HCT116 (cell line): ENCODE measurements around the gene P2RX3. TPM values are rescaled to one million over a fixed set of nuclear protein-coding genes. Genes with fewer than 3 reads are reported as not detected.

Experiments used
- ATAC-seq: fragments of 200-7000 bp; cut with Tn5 transposase; 2 replicates; pipeline ENCODE4 v1.9.1; 2020; ENCODE audit warnings: mild to moderate bottlenecking, moderate library complexity
- BruUV-seq: library from RNA; stranded (reverse); fragments of 400-500 nt; replicated peaks from 2 replicates; lab custom pipeline; 2021; lab: Mats Ljungman, UMichigan
- CTCF ChIA-PET: fragments of 300-600 bp; sonication (Branson Sonifier 250); formaldehyde crosslinking; loops from one replicate; lab custom pipeline; 2021; ENCODE audit warnings: antibody characterized with exemption; lab: Charles Lee
- POLR2A ChIA-PET: fragments of 300-600, 350-600 bp; sonication (Branson Sonifier 250); formaldehyde crosslinking; loops from one replicate; lab custom pipeline; 2021; ENCODE audit warnings: antibody characterized with exemption; lab: Charles Lee
- RAD21 ChIA-PET, 2 experiments: fragments of 300-600 bp; sonication (Branson Sonifier 250); formaldehyde crosslinking; loops; one replicate each; lab custom pipeline; 2023; ENCODE audit warnings: low total read pairs in 2 of 2; ENCODE audit not compliant: uncharacterized antibody in 2 of 2, unreplicated experiment in 2 of 2, low non-redundant PET in 1 of 2; lab: Charles Lee
- DNase-seq: peaks from one replicate; pipeline ENCODE4 v3.0.0-alpha.2; 2010; ENCODE audit warnings: low read depth, low spot score
- H2AFZ ChIP-seq: fragments of 200-600 bp; shearing (Covaris generic), sonication (generic); 2 replicates; pipeline ENCODE4 v1.6.1; 2017; ENCODE audit warnings: low read depth, mixed run types, mixed read lengths, antibody characterized with exemption, low read length; ENCODE audit not compliant: poor library complexity, severe bottlenecking
- H3K27ac ChIP-seq: 2 replicates; pipeline ENCODE4 v1.5.1; 2012; ENCODE audit warnings: low read depth, low read length
- H3K27me3 ChIP-seq: fragments of 200-600 bp; sonication (generic); 2 replicates; pipeline ENCODE4 v1.6.1; 2016; ENCODE audit warnings: mixed run types, low read length, mixed read lengths; ENCODE audit not compliant: insufficient read depth
- H3K36me3 ChIP-seq, 2 experiments: fragments of 200-500 bp in 1 of 2; fragments of 200-600 bp in 1 of 2; sonication (Bioruptor generic) in 1 of 2; sonication (generic) in 1 of 2; 2 replicates each; pipeline versions ENCODE4 v1.5.1 to v1.6.1; 2014 to 2016; ENCODE audit warnings: low read length in 2 of 2, inconsistent platforms in 1 of 2, mixed read lengths in 1 of 2, mixed run types in 1 of 2; ENCODE audit not compliant: insufficient read depth in 2 of 2, control insufficient read depth in 1 of 2
- H3K4me1 ChIP-seq, 2 experiments: fragments of 200-600 bp in 1 of 2; sonication (generic) in 1 of 2; 2 replicates each; pipeline versions ENCODE4 v1.5.1 to v1.6.1; 2012 to 2017; ENCODE audit warnings: low read length in 2 of 2, inconsistent platforms in 1 of 2, mild to moderate bottlenecking in 1 of 2, mixed read lengths in 1 of 2, mixed run types in 1 of 2, moderate library complexity in 1 of 2; ENCODE audit not compliant: insufficient read depth in 2 of 2, control insufficient read depth in 1 of 2
- H3K4me2 ChIP-seq: fragments of 200-600 bp; sonication (generic); 2 replicates; pipeline ENCODE4 v1.6.1; 2017; ENCODE audit warnings: mixed run types, low read length, mixed read lengths
- H3K4me3 ChIP-seq, 2 experiments: fragments of 200-600 bp in 1 of 2; sonication (generic) in 1 of 2; replicated peaks in 1 of 2; 2 replicates each; pipeline ENCODE4 v1.5.1; 2011 to 2016; ENCODE audit warnings: low read length in 2 of 2, control low read depth in 1 of 2, low read depth in 1 of 2, mild to moderate bottlenecking in 1 of 2, mixed read lengths in 1 of 2, mixed run types in 1 of 2
- H3K79me2 ChIP-seq: fragments of 200-600 bp; sonication (generic); 2 replicates; pipeline ENCODE4 v1.6.1; 2017; ENCODE audit warnings: mild to moderate bottlenecking, mixed run types, low read length, moderate library complexity, mixed read lengths; ENCODE audit not compliant: insufficient read depth
- H3K9ac ChIP-seq: fragments of 200-600 bp; sonication (generic); 2 replicates; pipeline ENCODE4 v1.6.1; 2016; ENCODE audit warnings: low read length, mixed read lengths
- H3K9me2 ChIP-seq: fragments of 200-600 bp; sonication (generic), shearing (Covaris generic); 2 replicates; pipeline ENCODE4 v1.6.1; 2017; ENCODE audit warnings: mixed run types, mild to moderate bottlenecking, moderate library complexity; ENCODE audit not compliant: insufficient read depth
- H3K9me3 ChIP-seq, 2 experiments: fragments of 200-500 bp in 1 of 2; fragments of 200-600 bp in 1 of 2; sonication (Bioruptor generic) in 1 of 2; sonication (generic) in 1 of 2; 2 replicates each; pipeline ENCODE4 v1.6.1; 2014 to 2017; ENCODE audit warnings: low read length in 2 of 2, mixed read lengths in 2 of 2, inconsistent platforms in 1 of 2, low read depth in 1 of 2, mild to moderate bottlenecking in 1 of 2, mixed run types in 1 of 2, moderate library complexity in 1 of 2; ENCODE audit not compliant: control insufficient read depth in 1 of 2, insufficient read depth in 1 of 2
- H4K20me1 ChIP-seq: fragments of 200-600 bp; sonication (generic), shearing (Covaris generic); 2 replicates; pipeline ENCODE4 v1.6.1; 2017; ENCODE audit warnings: mixed run types, mild to moderate bottlenecking, moderate library complexity; ENCODE audit not compliant: insufficient read depth
- CBX3 ChIP-seq: IDR thresholded peaks from 2 replicates; pipeline ENCODE4 v1.6.1; 2012; ENCODE audit warnings: low read depth
- CEBPB ChIP-seq: IDR thresholded peaks from 2 replicates; pipeline ENCODE4 v1.6.1; 2012; ENCODE audit warnings: low read depth
- ELF1 ChIP-seq: IDR thresholded peaks from 2 replicates; pipeline ENCODE4 v1.6.1; 2012; ENCODE audit warnings: low read depth, borderline replicate concordance
- EZH2phosphoT487 ChIP-seq: fragments of 200-600 bp; IDR thresholded peaks from 2 replicates; pipeline ENCODE4 v1.6.1; 2018; ENCODE audit warnings: antibody characterized with exemption, borderline replicate concordance
- JUND ChIP-seq: IDR thresholded peaks from 2 replicates; pipeline ENCODE4 v1.6.1; 2012
- POLR2A ChIP-seq: IDR thresholded peaks from 2 replicates; pipeline ENCODE4 v1.7.0; 2011; ENCODE audit warnings: borderline replicate concordance; ENCODE audit not compliant: insufficient read depth, insufficient read length; ENCODE audit errors: extremely low read depth
- POLR2AphosphoS5 ChIP-seq: IDR thresholded peaks from 2 replicates; pipeline ENCODE4 v1.6.1; 2011; ENCODE audit warnings: mild to moderate bottlenecking, low read depth, low read length, moderate library complexity
- RAD21 ChIP-seq: IDR thresholded peaks from 2 replicates; pipeline ENCODE4 v1.6.1; 2012; ENCODE audit warnings: low read depth, mild to moderate bottlenecking
- SIN3A ChIP-seq: IDR thresholded peaks from 2 replicates; pipeline ENCODE4 v1.6.1; 2012; ENCODE audit warnings: low read depth
- TCF7L2 ChIP-seq: IDR thresholded peaks from 2 replicates; pipeline ENCODE4 v1.7.0; 2011; ENCODE audit warnings: borderline replicate concordance, inconsistent platforms; ENCODE audit not compliant: insufficient read depth, insufficient read length; ENCODE audit errors: extremely low read depth
- ZNF274 ChIP-seq: fragments of 200-500 bp; sonication (Bioruptor generic); IDR thresholded peaks from 2 replicates; pipeline ENCODE4 v1.6.1; 2014; ENCODE audit warnings: mild to moderate bottlenecking, low read depth, low read length, inconsistent platforms
- intact Hi-C: fragments of 100-400 bp; cut with micrococcal nuclease; formaldehyde crosslinking; loops from 2 replicates; pipeline ENCODE4 v1.10.0; 2022
- total RNA-seq: library from RNA; stranded (reverse); gene quantifications from one replicate; pipeline ENCODE4 v1.2.1, GENCODE V29; 2021; ENCODE audit not compliant: unreplicated experiment
- TF ChIP-seq, protein P1 (sequence below): IDR thresholded peaks from 2 replicates; pipeline ENCODE4 v1.6.1; 2012
- TF ChIP-seq, protein P2 (sequence below): IDR thresholded peaks from 2 replicates; pipeline ENCODE4 v1.6.1; 2012

P2RX3 gene
- total RNA-seq, 1 experiment from 2014 or later = not detected

DNA sequence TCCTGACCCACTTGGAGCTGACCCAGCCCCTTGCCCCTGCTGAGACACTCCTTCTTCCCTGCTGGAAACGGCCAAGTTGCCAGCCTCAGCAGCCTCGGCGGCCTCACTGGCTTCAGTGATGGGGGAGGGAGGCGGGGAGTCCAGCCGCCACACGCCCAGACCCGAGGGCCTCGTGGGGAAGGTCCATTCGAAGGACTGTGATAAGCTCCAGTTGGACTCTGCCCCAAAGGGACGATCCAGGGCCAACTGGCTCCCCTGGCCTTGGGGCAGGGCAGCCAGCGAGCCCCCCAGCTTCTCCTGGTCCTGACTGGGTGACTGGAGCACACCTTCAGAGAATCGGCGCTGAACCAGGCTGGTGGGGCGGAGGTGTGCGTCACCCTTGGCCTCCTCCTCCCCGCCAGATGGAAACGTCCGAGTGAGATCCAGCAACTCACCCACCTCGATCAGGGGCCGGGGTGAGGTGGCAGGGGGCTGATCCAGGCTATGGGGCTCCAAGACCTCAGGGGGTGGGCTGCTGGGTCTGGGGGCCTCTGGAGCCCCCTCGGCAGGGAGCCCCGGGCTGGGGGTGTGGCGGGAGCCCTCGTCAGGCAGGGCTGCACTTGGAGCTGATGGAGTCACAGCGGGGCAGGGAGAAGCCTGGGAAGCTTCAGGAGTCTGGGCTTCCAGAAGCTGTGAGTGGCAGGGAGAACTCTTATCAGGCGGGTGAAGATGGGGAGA, 24.9 kb upstream of the P2RX3 start:
- TF ChIP-seq ELF1 = no peak
- no peak for TF ChIP-seq POLR2AphosphoS5
- TF ChIP-seq, protein P1, sequence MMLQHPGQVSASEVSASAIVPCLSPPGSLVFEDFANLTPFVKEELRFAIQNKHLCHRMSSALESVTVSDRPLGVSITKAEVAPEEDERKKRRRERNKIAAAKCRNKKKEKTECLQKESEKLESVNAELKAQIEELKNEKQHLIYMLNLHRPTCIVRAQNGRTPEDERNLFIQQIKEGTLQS = no peak
- no peak for TF ChIP-seq ZNF274
- no peak for TF ChIP-seq CBX3
- no peak for TF ChIP-seq CEBPB
- TF ChIP-seq, protein P2, sequence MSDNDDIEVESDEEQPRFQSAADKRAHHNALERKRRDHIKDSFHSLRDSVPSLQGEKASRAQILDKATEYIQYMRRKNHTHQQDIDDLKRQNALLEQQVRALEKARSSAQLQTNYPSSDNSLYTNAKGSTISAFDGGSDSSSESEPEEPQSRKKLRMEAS = no peak
- no peak for TF ChIP-seq JUND
- no peak for TF ChIP-seq SIN3A
- TF ChIP-seq TCF7L2 = no peak
- no peak for TF ChIP-seq POLR2A
- no peak for TF ChIP-seq EZH2phosphoT487
- TF ChIP-seq RAD21 = no peak
- TF ChIP-seq, all 23 proteins: peak for 0
- intact Hi-C loops = no loop called here
- POLR2A ChIA-PET = interaction anchor here (4.7 kb wide), 1 partner anchor 10 kb away, joined by 42 read pairs; the partner anchor contains the start of gene TNKS1BP1

More for the DNA sequence above, 24.9 kb upstream of the P2RX3 start:
- no peak overlapping the region for H3K4me2 ChIP-seq
- H3K4me3 ChIP-seq = no peak overlapping the region
- DNase-seq (no peak), ATAC-seq (no peak)
- H3K9ac ChIP-seq = no peak overlapping the region
- no peaks in the 10 kb centered on the region for H3K9me2 ChIP-seq
- H3K9me3 ChIP-seq = no peaks in the 10 kb centered on the region
- no peak overlapping the region; the same call in 1 of the 2 replicates for H3K27ac ChIP-seq
- peaks cover 13 to 23% of the 10 kb centered on the region in 2 experiments for H3K4me1 ChIP-seq
- peaks cover 31 to 32% of the 10 kb centered on the region in 2 experiments; a peak in 3 of 4 replicates for H3K36me3 ChIP-seq
- no peaks in the 10 kb centered on the region for H3K27me3 ChIP-seq
- no TSS peak for BruUV-seq
- no peaks in the 10 kb centered on the region for H4K20me1 ChIP-seq
- CTCF ChIA-PET = no interaction called here
- RAD21 ChIA-PET = no interaction called here
- H2AFZ ChIP-seq = no peak overlapping the region
- H3K79me2 ChIP-seq = 0 out of 2 replicates have a peak, but pooled peaks cover 4% of the 10 kb centered on the region
